LNCAP (cell line): ENCODE data around the gene CBR4.

ENCODE experiments used
- TF ChIP-seq, protein P1 (sequence below): fragments of 450-650 bp; IDR thresholded peaks from 2 replicates; pipeline ENCODE4 v1.5.1; 2017; ENCODE audit warnings: mild to moderate bottlenecking

The CBR4 gene

DNA sequence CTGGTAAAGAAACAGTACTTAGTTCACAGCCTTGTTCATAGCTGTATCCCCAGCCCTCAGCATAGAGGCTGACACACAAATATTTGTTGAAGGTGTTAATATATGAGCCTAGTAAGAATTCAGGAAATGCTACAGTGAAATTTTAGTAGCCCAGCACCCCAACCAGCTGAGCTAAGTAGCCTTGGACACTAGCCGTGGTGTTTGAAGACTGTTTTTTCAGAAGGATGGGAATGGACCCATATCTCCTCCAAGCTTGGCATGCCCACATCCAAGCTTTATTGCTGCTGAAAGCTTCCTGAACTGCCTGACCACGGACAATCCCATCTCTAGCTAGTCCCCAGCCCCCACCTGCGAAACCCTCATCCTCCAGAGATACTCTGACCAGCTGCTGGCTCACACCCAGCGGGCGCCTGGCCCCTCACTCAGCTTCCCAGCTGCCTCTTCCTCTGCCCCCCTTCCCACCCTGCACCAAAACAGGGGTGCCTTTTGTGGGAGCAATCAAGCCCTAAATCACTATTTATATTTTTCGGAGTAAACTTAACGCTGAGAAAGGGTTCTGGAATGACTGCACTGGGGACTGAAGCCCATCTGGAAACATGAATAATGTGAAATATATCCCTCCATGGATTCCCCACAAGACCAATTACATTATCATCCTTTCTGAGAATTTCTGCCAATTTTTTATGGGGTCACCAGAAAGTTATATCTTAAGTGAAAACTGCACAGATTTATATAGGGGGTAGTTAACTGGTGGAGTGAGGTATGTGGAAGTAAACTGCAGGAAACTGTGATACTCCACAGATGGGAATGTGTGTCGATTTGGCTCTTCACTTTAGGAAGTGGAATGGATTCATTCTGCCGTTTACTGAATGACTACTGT, 41.1 kb upstream of the CBR4 start:
- TF ChIP-seq, protein P1, sequence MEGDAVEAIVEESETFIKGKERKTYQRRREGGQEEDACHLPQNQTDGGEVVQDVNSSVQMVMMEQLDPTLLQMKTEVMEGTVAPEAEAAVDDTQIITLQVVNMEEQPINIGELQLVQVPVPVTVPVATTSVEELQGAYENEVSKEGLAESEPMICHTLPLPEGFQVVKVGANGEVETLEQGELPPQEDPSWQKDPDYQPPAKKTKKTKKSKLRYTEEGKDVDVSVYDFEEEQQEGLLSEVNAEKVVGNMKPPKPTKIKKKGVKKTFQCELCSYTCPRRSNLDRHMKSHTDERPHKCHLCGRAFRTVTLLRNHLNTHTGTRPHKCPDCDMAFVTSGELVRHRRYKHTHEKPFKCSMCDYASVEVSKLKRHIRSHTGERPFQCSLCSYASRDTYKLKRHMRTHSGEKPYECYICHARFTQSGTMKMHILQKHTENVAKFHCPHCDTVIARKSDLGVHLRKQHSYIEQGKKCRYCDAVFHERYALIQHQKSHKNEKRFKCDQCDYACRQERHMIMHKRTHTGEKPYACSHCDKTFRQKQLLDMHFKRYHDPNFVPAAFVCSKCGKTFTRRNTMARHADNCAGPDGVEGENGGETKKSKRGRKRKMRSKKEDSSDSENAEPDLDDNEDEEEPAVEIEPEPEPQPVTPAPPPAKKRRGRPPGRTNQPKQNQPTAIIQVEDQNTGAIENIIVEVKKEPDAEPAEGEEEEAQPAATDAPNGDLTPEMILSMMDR: no peak

DNA sequence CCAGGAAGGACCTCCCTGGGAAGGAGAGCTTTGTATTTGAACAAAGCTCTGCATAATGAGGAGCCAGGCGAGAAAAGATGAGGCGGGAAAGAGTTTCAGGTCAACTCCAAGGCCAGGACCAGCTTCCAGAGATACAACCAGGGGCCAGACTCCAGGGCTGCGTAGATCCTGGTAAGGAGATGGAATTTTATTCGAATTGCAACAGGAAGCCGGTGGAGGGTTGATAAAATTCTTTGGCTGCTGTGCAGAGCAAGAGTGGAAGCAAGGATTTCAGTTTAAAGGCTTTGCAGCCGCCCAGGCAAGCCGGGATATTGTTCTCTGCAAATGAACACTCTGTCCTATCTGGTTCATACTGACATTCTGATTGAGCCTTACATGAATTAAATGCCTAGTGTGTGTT, 40.2 kb upstream of the CBR4 start:
- TF ChIP-seq, protein P1: no peak

DNA sequence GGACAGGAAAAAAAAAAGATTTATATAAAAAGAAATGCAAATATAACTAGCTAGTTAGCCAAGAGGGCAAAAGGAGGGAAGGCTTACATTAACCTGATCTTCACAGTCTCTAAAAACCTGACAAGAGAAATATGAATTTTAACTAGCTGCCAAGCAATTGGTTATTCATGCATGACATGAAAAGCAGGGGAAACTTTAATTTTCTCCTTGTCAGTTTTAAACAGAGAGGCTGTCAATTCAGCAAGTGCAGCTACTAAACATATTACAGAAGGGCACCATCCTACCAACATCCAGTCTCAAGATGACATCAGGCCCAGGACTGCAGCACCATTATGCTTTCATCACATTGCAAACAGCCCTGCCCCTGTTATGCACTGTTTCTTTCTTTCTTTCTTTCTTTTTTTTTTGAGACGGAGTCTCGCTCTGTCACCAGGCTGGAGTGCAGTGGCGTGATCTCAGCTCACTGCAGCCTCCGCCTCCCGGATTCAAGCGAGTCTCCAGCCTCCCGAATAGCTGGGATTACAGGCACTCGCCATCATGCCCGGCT, 38.9 kb upstream of the CBR4 start:
- TF ChIP-seq, protein P1: no peak

DNA sequence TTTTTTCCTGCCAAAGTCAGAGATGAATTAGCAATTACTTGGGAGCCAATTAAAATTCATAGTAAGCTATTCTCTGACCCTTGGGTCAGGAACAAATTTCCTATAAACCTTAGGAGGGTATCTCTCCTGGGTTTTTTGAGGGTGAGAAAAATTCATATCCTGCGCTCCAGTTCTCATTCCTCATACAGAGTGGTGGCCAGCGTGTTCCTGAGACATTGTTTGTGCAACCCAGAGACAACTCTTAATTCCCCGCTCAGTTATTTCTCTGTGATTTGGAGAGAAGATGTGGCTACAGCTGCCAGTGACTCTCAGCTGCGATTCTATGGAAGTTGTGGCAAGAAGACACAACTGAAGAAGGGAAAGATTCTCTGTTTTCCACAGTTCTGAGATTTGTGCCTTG, 37.9 kb upstream of the CBR4 start:
- TF ChIP-seq, protein P1: no peak

DNA sequence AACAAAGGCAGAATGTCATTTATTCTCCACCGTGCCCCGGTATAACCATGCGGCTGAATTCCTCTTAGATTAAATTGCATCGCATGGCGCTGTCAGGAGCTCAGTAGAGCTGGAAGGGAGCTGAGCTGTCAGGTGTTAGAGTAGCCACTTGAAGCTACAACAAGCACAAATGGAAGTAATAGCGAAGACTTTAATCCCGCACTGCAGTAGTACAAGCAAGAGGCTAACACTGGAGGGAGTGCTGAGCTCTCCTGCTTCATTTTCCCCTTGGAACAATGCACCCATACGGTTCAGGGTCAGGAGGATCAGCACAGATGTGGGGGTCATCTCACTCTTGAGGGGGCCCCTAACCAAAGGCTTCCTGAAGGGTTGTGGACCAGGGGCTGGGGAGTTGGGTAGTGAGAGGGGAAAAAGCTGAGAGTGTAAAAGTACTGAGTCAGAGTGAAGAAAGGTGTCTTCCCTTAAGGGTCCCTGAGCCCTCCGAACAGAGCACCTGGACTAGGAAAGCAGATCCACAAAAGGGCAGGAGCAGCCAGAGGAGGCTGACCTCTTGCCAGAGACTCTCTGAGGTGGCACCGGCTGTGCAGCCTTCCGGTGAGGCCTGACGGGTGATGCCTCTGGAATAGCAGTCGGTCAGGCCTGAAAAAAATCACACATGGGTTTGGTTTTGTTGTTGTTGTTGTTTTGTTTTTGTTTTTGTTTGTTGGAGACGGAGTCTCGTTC, 36.0 kb upstream of the CBR4 start:
- TF ChIP-seq, protein P1: no peak

DNA sequence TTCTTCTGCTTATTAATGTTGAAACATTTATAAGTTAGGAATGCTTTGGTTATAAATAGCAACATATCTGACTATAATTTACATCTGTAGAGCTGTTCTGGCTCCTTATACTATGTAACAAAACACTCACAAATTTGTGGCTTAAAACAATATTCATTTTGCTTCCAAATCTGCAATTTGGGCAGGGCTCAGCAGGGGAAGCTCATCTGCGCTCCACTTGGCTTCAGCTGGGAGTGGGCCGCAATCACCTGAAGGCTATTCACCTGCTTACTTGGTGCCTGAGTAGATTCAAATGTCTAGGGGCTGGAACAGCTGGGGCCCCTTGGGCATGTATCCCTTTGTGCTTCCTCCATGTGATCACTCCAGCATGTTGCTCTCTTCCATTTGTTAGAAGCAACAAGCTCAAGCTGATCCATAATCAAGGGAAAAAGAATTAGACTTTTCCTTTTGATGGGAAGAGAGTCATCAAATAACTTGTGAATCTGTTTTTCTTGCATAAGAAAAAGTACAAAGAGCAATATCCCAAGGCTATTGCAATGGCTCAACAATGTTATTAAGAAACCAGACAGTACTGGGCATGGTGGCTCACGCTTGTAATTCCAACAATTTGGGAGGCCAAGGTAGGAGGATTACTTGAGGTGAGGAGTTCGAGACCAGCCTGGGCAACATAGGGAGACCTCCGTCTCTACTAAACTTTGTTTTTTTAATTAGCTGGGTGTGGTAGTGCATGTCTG, 34.8 kb upstream of the CBR4 start:
- TF ChIP-seq, protein P1: no peak

DNA sequence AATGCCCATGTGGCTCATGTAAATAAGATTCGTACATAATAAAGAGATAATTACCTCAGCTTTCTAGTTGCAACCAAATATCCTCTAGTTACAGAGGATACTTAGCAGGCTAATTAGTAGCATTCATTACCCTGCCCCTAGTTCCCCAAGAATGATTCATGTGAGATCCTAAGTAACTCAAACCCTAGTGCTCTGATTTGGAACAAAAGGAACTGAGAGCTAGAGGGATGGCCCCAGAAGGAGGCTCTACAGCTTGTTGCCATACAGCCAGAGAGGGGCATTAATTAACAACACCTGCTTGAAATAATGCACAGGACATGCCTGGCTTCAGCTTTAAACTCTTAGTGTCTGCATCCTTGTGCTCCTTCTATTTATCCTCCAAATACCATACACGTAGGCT, 32.6 kb upstream of the CBR4 start:
- TF ChIP-seq, protein P1: no peak
